ENCODE measurements around the gene MUC22. TPM values are rescaled to one million over a fixed set of nuclear protein-coding genes. Genes with fewer than 3 reads are reported as not detected.

The MUC22 gene
- polyA plus RNA-seq, 2 of the 4 experiments (the other 2 are of a cell fraction), result not detected

- FAIRE-seq, result no peak
- Histone ChIP-seq H3K4me3 (no peak overlapping the region), H3K27ac (no peak overlapping the region), H3K9me3 (no peaks in the 10 kb centered on the region), H3K4me2 (no peak overlapping the region), H3K4me1 (peaks cover 15% of the 10 kb centered on the region)
- no peak for TF ChIP-seq ZC3H11A (IDR thresholded peaks at IDR 0.05)
- ChIA-PET POLR2A (no interaction called here), CTCF (interaction anchor here (0.6 to 1.0 kb wide), 2 partner anchors 11 to 138 kb away, joined by 3 read pairs; no protein-coding TSS in a partner anchor)
- DNase-seq (ENCODE audit: low read depth in 1 of 2, low spot score in 1 of 2), result no peak
- 74% methylated on average over 8 of the region's 8 CpGs for WGBS (ENCODE audit: missing lambda C conversion rate)
- no peak for ATAC-seq
Observed at GRCh38 chr6:31053873-31054272, 43.6 kb downstream of the MUC22 start.

DNA sequence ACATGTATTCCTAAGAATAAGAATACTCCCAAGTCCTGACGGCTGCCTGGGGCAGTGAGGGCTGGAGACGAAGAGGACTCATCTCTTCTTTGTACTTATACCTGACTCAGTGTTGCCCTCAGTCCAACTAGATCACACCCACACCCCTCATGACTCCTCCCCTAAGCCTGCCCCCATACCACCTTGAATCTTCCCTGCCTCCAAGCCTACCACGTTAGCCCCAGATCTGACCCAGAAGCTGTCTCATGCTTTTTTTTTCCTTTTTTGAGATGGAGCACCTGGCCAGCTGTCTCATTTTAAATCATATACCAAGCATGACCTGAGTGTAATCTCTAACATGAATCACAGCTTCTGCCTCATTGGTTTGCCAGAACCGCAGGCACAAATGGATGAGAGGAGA lies 45.2 kb downstream of the MUC22 start:
- POLR2A ChIA-PET, result no interaction called here
- H3K4me3 ChIP-seq, result no peak overlapping the region
- FAIRE-seq, result no peak
- 84% methylated on average over 4 of the region's 4 CpGs for WGBS (ENCODE audit: missing lambda C conversion rate)
- no peak overlapping the region for H3K4me2 ChIP-seq
- ATAC-seq, result no peak
- H3K9me3 ChIP-seq, result no peaks in the 10 kb centered on the region
- no peak overlapping the region for H3K27ac ChIP-seq
- CTCF ChIA-PET, result interaction anchor here (0.6 to 0.8 kb wide), 3 partner anchors 11 to 144 kb away, joined by 3 read pairs; no protein-coding TSS in a partner anchor
- no peak for TF ChIP-seq CHD4 (IDR thresholded peaks at IDR 0.05; ENCODE audit: borderline replicate concordance)
- no peak for TF ChIP-seq EHF (CRISPR knock-in tag; IDR thresholded peaks at IDR 0.05)
- peaks cover 15% of the 10 kb centered on the region for H3K4me1 ChIP-seq
- no peak for DNase-seq (ENCODE audit: low read depth in 1 of 2, low spot score in 1 of 2)

DNA sequence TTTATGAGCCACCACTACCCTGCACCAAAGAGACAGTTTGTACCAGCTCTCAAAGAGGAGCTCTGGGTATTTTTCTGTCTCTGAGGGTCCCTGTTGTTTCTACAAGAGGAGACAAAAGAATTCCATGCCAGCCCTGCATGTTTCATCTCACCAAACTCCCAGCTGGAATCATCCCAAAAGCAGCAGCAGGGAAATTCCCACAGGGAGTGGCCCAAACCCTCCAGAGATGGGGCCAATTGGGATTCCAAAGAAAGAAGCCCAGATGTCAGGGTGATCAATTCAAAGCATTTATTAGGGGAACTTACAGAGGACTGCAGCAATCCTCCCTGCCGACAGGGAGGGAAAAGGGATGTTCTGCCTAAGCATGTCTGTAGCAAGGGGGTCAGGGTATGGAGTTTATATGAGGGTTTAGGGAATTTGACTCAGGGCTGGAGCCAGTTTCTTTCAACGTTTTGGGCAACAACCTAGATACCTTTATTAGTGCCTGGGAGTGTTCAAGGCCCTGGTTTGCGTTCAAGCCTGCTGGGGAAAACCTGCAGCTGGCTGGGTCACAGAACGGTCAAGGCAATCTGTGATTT lies 47.2 kb downstream of the MUC22 start:
- Histone ChIP-seq H3K27ac (peak overlapping the region in 1 of 2 experiments; percentile 49; a peak in 3 of 6 replicates), H3K4me2 (peak overlapping the region; percentile 6; the same call in 2 of the 3 replicates), H3K9me3 (no peaks in the 10 kb centered on the region), H3K4me1 (peaks cover 15% of the 10 kb centered on the region), H3K4me3 (no peak overlapping the region)
- ChIA-PET CTCF (interaction anchor here (0.7 to 1.5 kb wide), 3 partner anchors 13 to 76 kb away, joined by 3 read pairs; no protein-coding TSS in a partner anchor), POLR2A (interaction anchor here (0.6 kb wide), 1 partner anchor 319 kb away, joined by 3 read pairs; no protein-coding TSS in a partner anchor)
- 49% methylated on average over 4 of the region's 4 CpGs for WGBS (ENCODE audit: missing lambda C conversion rate)
- TF ChIP-seq RAD21 (conservative IDR thresholded peaks at IDR 0.05 in 1 of 2, IDR thresholded peaks at IDR 0.05 in 1 of 2) (no peak), HDAC2 (IDR thresholded peaks at IDR 0.05) (no peak), EHMT2 (IDR thresholded peaks at IDR 0.05; ENCODE audit: low read depth) (no peak), HOXB13 (CRISPR knock-in tag; IDR thresholded peaks at IDR 0.05; ENCODE audit: low read depth) (no peak), PBX3 (IDR thresholded peaks at IDR 0.05) (no peak), RNF2 (IDR thresholded peaks at IDR 0.05; ENCODE audit: borderline replicate concordance, low read depth) (no peak), TP53 (CRISPR knock-in tag; IDR thresholded peaks at IDR 0.05) (no peak), FOSL2 (IDR thresholded peaks at IDR 0.05) (no peak), FOSL2 (CRISPR knock-in tag; IDR thresholded peaks at IDR 0.05) (no peak), ZSCAN20 (CRISPR knock-in tag; IDR thresholded peaks at IDR 0.05) (no peak), NR3C1 (IDR thresholded peaks at IDR 0.05) (no peak), CHD2 (IDR thresholded peaks at IDR 0.05; ENCODE audit: low read length, partially characterized antibody) (no peak), ZNF302 (CRISPR knock-in tag; IDR thresholded peaks at IDR 0.05) (no peak)
- TF ChIP-seq, protein P1, sequence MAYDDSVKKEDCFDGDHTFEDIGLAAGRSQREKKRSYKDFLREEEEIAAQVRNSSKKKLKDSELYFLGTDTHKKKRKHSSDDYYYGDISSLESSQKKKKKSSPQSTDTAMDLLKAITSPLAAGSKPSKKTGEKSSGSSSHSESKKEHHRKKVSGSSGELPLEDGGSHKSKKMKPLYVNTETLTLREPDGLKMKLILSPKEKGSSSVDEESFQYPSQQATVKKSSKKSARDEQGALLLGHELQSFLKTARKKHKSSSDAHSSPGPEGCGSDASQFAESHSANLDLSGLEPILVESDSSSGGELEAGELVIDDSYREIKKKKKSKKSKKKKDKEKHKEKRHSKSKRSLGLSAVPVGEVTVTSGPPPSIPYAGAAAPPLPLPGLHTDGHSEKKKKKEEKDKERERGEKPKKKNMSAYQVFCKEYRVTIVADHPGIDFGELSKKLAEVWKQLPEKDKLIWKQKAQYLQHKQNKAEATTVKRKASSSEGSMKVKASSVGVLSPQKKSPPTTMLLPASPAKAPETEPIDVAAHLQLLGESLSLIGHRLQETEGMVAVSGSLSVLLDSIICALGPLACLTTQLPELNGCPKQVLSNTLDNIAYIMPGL (CRISPR knock-in tag; IDR thresholded peaks at IDR 0.05; ENCODE audit: borderline replicate concordance), result no peak
- TF ChIP-seq, protein P2, sequence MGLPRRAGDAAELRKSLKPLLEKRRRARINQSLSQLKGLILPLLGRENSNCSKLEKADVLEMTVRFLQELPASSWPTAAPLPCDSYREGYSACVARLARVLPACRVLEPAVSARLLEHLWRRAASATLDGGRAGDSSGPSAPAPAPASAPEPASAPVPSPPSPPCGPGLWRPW (IDR thresholded peaks at IDR 0.05), result no peak
- TF ChIP-seq, protein P3, sequence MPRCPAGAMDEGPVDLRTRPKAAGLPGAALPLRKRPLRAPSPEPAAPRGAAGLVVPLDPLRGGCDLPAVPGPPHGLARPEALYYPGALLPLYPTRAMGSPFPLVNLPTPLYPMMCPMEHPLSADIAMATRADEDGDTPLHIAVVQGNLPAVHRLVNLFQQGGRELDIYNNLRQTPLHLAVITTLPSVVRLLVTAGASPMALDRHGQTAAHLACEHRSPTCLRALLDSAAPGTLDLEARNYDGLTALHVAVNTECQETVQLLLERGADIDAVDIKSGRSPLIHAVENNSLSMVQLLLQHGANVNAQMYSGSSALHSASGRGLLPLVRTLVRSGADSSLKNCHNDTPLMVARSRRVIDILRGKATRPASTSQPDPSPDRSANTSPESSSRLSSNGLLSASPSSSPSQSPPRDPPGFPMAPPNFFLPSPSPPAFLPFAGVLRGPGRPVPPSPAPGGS (IDR thresholded peaks at IDR 0.05), result no peak
- TF ChIP-seq, protein P4, sequence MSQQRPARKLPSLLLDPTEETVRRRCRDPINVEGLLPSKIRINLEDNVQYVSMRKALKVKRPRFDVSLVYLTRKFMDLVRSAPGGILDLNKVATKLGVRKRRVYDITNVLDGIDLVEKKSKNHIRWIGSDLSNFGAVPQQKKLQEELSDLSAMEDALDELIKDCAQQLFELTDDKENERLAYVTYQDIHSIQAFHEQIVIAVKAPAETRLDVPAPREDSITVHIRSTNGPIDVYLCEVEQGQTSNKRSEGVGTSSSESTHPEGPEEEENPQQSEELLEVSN (IDR thresholded peaks at IDR 0.05; ENCODE audit: borderline replicate concordance, low read depth), result no peak
- TF ChIP-seq, protein P5, sequence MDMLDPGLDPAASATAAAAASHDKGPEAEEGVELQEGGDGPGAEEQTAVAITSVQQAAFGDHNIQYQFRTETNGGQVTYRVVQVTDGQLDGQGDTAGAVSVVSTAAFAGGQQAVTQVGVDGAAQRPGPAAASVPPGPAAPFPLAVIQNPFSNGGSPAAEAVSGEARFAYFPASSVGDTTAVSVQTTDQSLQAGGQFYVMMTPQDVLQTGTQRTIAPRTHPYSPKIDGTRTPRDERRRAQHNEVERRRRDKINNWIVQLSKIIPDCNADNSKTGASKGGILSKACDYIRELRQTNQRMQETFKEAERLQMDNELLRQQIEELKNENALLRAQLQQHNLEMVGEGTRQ (IDR thresholded peaks at IDR 0.05), result no peak
- ATAC-seq (no peak), FAIRE-seq (no peak), DNase-seq (ENCODE audit: low read depth in 1 of 2, low spot score in 1 of 2) (no peak)

Measured in A549 (cell line).